GM19043 (cell line): Measurements from ENCODE around the gene RBMX.
A peak's percentile ranks its signal among the peaks of the same experiment; 100 is the strongest.
"Not testable (repeated sequence)": the region's sequence is repeated elsewhere in the genome, so short reads cannot be mapped to it uniquely, and the experiment has no call there.

Experiments used
- ATAC-seq: cut with Tn5 transposase; IDR thresholded peaks from one replicate; pipeline ENCODE4 v1.9.1; 2021; ENCODE audit warnings: low read depth; ENCODE audit not compliant: unreplicated experiment

RBMX gene

DNA sequence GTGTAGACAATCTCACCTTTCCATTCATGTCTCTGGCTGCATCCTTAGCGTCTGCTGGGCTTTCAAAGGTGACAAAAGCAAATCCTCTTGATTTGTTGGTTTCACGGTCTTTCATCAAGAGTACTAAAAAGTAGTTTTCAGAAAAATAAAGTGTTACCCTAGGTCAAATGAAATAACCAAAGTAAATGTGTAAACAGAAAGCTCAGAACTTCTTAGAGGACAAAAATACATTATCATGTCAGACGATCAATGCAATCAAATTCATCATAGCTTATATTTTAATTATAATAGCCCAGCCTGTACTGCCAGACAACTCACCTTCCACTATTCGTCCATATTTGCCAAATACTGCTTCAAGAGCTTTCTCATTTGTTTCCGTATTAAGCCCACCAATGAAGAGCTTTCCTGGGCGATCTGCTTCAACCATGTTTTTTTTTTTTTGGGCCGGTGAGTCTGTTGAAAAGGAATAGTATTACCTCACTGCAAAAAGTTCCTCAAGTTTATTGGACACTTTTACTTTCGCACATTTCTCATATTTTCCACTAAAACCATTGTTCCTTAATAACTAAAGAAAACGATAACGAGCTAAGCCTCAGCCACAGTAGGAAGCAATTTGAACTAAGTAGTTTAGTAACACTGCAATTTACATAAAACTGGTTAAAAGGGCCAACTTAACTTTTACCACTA, 1.4 kb downstream of the RBMX start:
- no peak for ATAC-seq

GRCh38 chrX:136878423-136878822, 2.1 kb downstream of the RBMX start:
- no peak for ATAC-seq

- ATAC-seq = not testable (repeated sequence)
Measured at GRCh38 chrX:136874114-136874513, 6.4 kb downstream of the RBMX start.

DNA sequence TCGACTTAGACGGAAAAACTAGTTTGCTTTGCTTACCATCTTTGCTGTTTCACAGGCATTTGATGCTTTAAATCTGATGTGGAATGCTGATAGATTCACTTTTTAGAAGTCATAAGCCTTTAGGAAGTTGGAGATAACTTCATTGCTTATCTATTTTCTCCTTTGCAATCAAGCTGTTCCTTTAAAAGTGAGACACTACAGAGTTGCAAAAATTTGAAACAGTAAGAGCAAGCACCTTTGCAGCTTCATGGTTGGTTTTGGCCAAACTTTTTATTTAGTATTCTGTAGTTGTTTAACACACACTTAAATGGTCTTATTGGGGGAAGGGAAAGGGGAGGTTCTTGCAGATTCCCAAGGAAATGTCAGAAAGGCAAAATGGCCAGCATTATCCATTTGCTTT, 7.3 kb downstream of the RBMX start:
- not testable (repeated sequence) for ATAC-seq

GRCh38 chrX:136872091-136872700, 8.3 kb downstream of the RBMX start:
- ATAC-seq = no peak

- no peak for ATAC-seq
Measured at GRCh38 chrX:136870064-136870463, 10.5 kb downstream of the RBMX start.

DNA sequence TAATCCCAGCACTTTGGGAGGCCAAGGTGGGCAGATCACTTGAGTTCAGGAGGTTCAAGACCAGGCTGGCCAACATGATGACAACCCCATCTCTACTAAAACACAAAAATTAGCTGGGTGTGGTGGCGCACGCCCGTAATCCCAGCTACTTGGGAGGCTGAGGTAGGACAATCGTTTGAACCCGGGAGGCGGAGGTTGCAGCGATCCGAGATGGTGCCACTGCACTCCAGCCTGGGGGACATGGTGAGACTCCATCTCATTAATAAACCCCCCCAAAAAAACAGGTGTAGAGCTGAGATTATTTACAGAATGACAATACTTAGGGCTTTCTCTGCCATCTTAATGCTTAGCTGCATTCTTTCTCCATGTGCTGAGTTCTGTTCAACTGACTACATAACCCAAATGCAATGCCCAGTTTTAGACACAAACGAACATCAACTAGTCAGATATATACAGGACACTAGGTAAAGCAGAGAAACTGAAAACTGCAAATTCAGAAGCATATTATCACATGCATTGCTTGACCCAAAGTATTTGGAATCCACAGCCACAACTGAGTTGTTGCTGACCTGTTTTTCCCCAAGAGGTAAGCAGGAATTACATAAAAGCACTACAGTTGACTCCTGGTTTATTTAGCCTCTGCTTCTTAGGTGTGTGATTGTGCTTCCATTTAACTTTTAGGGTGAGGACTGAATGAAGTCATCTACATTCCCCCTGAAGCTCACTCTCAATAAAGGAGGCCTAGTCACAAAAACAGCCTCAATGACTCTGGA, 12.1 kb downstream of the RBMX start:
- ATAC-seq = no peak

GRCh38 chrX:136867518-136867917, 13.0 kb downstream of the RBMX start:
- no peak for ATAC-seq

- ATAC-seq = no peak
Measured at GRCh38 chrX:136867096-136867491, 13.4 kb downstream of the RBMX start.

DNA sequence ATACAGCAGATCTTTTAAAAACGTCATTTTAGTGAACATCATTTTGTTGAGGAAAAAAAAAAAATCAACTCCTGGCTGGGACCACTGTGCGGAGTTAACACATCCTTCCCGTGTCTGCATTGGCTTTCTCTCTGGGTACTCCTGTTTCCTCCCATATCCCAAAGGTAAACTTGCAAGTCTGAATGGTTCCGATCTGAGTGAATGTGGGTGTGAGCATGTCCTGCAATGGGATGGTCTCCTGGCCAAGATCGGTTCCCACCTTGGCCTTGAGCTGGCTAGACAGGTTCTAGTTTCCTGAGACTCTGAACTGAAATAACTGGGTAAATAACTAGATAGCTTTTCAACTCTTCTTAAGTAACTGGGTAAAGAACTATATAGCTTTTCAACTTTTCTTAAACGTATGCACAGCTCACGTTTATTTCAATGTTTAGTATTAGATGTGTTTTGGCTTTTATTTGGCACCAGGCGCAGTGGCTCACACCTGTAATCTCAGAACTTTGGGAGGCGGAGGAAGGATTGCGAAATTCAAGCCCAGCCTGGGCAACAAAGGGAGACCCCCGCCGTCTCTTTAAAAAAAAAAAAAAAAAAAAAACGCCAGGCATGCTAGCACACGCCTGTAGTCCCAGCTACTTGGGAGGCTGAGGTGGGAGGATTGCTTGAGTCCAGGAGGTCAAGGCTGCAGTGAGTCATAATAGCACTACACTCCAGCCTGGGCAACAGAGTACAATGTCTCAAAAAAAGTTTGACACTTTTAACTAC, 14.0 kb downstream of the RBMX start:
- no peak for ATAC-seq

DNA sequence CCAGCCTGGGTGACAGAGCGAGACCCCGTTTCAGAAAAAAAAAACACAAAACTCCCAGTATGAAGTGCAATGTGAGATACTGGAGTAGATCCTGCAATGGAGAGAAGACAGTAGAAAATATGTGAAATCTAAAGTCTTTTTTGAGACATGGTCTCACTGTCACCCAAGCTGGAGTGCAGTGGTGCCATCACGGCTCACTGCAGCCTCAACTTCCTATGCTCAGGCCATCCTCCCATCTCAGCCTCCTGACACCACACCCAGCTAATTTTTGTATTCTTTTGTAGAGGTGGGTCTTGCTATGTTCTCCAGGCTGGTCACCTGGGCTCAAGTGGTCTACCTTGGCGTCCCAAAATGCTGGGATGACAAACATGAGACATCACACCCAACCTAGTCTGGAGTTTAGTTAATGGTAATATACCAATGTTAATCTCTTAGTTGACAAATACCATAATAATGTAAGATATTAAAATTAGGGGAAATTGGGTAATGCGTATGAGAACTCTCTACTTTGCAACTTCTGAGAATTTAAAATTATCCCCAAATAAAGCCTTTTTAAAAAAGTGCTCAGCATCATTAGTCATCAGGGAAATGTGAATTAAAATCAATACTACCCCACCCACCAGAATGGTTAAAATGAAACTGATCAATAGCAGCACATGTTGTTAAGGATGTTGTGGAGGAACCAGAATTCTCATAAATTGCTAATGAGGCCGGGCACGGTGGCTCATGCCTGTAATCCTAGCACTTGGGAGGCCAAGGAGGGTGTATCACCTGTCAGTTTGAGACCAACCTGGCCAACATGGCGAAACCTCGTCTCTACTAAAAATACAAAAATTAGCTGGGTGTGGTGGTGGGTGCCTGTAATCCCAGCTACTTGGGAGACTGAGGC, 15.0 kb downstream of the RBMX start:
- no peak for ATAC-seq

GRCh38 chrX:136863826-136864225, 16.7 kb downstream of the RBMX start:
- no peak for ATAC-seq

DNA sequence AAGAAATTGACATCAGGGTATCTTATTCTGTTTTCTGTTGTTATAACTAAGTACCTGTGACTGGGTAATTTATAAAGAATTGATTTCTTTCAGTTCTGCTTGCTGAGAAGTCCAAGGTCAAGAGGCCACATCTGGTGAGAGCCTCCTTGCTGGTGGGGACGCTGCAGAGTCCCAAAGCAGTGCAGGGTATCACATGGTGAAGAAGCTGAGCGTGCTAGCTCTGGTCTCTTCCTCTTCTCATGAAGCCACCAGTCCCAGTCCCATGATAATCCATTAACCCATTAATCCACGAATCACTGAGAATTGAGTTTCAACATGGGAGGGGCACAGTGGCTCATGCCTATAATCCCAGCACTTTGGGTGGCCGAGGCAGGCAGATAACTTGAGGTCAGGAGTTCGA, 18.0 kb downstream of the RBMX start:
- no peak for ATAC-seq

DNA sequence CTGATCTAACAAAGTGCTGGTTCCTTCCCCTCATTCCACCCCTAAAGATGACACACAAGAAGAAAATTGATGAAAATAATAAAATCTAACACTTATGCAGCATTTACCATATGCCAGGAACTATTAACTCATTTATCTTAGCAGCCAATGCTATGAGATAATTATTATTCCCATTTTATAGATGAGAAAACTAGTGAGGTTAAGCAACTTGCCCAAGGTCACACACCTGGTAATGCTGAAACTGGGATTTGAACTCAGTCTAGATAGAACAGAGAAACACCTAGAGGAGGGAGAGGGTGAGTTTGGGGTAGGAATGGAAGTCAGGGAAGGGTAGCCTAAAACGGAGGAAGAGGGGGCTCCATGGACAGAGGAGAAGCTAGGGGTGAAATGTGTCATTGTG, 18.6 kb downstream of the RBMX start:
- ATAC-seq = no peak

- no peak for ATAC-seq
Measured at GRCh38 chrX:136858007-136858756, 22.3 kb downstream of the RBMX start.

DNA sequence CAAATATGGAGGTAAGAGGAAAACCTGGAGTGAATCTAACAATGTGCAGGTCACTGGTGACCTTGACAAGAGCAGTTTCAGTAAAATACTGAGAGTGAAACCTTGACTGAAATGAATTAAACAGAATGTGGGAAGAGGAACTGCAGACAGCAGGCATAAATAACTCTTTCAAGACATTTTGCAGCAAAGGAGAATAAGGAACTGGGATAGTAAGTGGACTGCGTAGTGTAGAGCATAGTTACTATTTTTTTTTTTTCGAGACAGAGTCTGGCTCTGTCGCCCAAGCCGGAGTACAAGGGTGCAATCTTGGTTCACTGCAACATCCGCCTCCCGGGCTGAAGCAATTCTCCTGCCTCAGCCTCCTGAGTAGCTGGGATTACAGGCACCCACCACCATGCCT, 24.0 kb downstream of the RBMX start:
- peak; percentile 75 for ATAC-seq

- peak; percentile 18 for ATAC-seq
Measured at GRCh38 chrX:136856050-136856449, 24.5 kb downstream of the RBMX start.

DNA sequence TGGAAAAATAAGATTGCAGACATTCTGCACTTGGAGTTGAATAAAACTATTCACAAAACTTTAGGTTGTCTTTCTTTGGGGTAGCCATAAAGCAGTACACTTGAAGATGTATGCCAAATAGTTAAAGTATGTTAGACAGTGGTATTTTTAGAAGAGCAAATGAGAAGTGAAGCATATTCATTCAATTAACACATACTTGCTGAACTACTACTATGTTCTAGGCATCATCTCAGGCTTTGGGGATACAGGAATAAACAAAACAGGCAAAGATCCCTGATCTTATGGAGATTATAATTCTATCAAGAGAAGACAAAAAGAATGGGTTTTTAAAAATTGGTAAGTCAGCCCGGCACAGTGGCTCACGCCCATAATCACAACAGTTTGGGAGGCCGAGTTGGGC, 29.0 kb downstream of the RBMX start:
- no peak for ATAC-seq

- no peak for ATAC-seq
Measured at GRCh38 chrX:136850441-136851175, 29.9 kb downstream of the RBMX start.
